SK-N-SH (cell line): ENCODE results near the gene SRR. TPM values are rescaled to one million over a fixed set of nuclear protein-coding genes. Genes with fewer than 3 reads are reported as not detected.
"Not testable (repeated sequence)": the region's sequence is repeated elsewhere in the genome, so short reads cannot be mapped to it uniquely, and the experiment has no call there.

ENCODE experiments used
- CTCF ChIA-PET: fragments of 300-600, 350-600 bp; formaldehyde crosslinking; extraction: SDS; loops from one replicate; lab custom pipeline; 2021; lab: Yijun Ruan, JAX
- POLR2A ChIA-PET: fragments of 350-600 bp; sonication (Branson Sonifier 250); formaldehyde crosslinking; extraction: SDS; loops from one replicate; lab custom pipeline; 2020; ENCODE audit warnings: antibody characterized with exemption, inconsistent platforms; lab: Yijun Ruan, JAX
- DNase-seq: peaks from one replicate; pipeline ENCODE4 v3.0.0; 2012
- H2AFZ ChIP-seq: fragments of 200-600 bp; sonication (generic); 2 replicates; pipeline ENCODE4 v1.8.1; 2016; ENCODE audit warnings: antibody characterized with exemption, mild to moderate bottlenecking, low read depth
- H3F3A ChIP-seq: fragments of 200-600 bp; sonication (generic); replicated peaks from 2 replicates; pipeline ENCODE3; 2016; ENCODE audit warnings: antibody characterized with exemption, mild to moderate bottlenecking; ENCODE audit not compliant: insufficient read depth
- H3K27ac ChIP-seq, 2 experiments: fragments of 200-500 bp in 1 of 2; fragments of 200-600 bp in 1 of 2; sonication (Bioruptor generic) in 1 of 2; sonication (generic), shearing (Covaris generic) in 1 of 2; 2 replicates each; pipeline versions ENCODE4 v1.5.1 to v1.6.1; 2014 to 2016; ENCODE audit warnings: low read depth in 2 of 2, inconsistent platforms in 1 of 2, low read length in 1 of 2, mild to moderate bottlenecking in 1 of 2, mixed read lengths in 1 of 2
- H3K27me3 ChIP-seq: fragments of 200-600 bp; sonication (generic), shearing (Covaris generic); 2 replicates; pipeline ENCODE4 v1.6.1; 2016; ENCODE audit warnings: mixed run types; ENCODE audit not compliant: insufficient read depth
- H3K36me3 ChIP-seq, 2 experiments: fragments of 200-500 bp in 1 of 2; fragments of 200-600 bp in 1 of 2; sonication (Bioruptor generic) in 1 of 2; sonication (generic) in 1 of 2; replicated peaks in 1 of 2; 2 replicates each; pipeline versions ENCODE3 to v1.5.1; 2014 to 2016; ENCODE audit warnings: low read length in 1 of 2, mild to moderate bottlenecking in 1 of 2; ENCODE audit not compliant: insufficient read depth in 2 of 2, control insufficient read depth in 1 of 2
- H3K4me1 ChIP-seq, 2 experiments: fragments of 200-500 bp in 1 of 2; fragments of 200-600 bp in 1 of 2; sonication (Bioruptor generic) in 1 of 2; sonication (generic), shearing (Covaris generic) in 1 of 2; 2 replicates each; pipeline versions ENCODE4 v1.5.1 to v1.6.1; 2014 to 2016; ENCODE audit warnings: low read depth in 1 of 2, low read length in 1 of 2, mixed run types in 1 of 2; ENCODE audit not compliant: insufficient read depth in 2 of 2, control insufficient read depth in 1 of 2
- H3K4me2 ChIP-seq: fragments of 200-600 bp; sonication (generic), shearing (Covaris generic); 2 replicates; pipeline ENCODE4 v1.6.1; 2017; ENCODE audit warnings: mixed run types
- H3K4me3 ChIP-seq, 2 experiments: fragments of 200-500 bp in 1 of 2; fragments of 200-600 bp in 1 of 2; sonication (Bioruptor generic) in 1 of 2; sonication (generic), shearing (Covaris generic) in 1 of 2; 2 replicates each; pipeline versions ENCODE4 v1.5.1 to v1.8.1; 2014 to 2016; ENCODE audit warnings: low read depth in 2 of 2, inconsistent platforms in 1 of 2, low read length in 1 of 2, mild to moderate bottlenecking in 1 of 2, mixed read lengths in 1 of 2, moderate library complexity in 1 of 2
- H3K79me2 ChIP-seq: fragments of 200-600 bp; sonication (generic); 2 replicates; pipeline ENCODE4 v1.8.1; 2017; ENCODE audit warnings: mild to moderate bottlenecking; ENCODE audit not compliant: insufficient read depth
- H3K9ac ChIP-seq: fragments of 200-600 bp; sonication (generic); 2 replicates; pipeline ENCODE4 v1.6.1; 2017; ENCODE audit warnings: mixed run types
- H3K9me2 ChIP-seq: fragments of 200-600 bp; sonication (generic); 2 replicates; pipeline ENCODE4 v1.6.1; 2017; ENCODE audit warnings: mixed run types
- H3K9me3 ChIP-seq: fragments of 200-600 bp; sonication (generic); 2 replicates; pipeline ENCODE4 v1.6.1; 2017; ENCODE audit warnings: mixed run types, mild to moderate bottlenecking, moderate library complexity
- H4K20me1 ChIP-seq: fragments of 200-600 bp; sonication (generic); 2 replicates; pipeline ENCODE4 v1.6.1; 2017; ENCODE audit warnings: mild to moderate bottlenecking, mixed run types; ENCODE audit not compliant: insufficient read depth
- CHD2 ChIP-seq: fragments of 150-350 bp; IDR thresholded peaks from 2 replicates; pipeline ENCODE4 v1.6.1; 2018; ENCODE audit warnings: low read length; ENCODE audit not compliant: partially characterized antibody
- MAX ChIP-seq: IDR thresholded peaks from 2 replicates; pipeline ENCODE4 v1.4.0; 2012; ENCODE audit warnings: low read depth
- MXI1 ChIP-seq: IDR thresholded peaks from 2 replicates; pipeline ENCODE4 v1.6.1; 2012; ENCODE audit warnings: mild to moderate bottlenecking, low read depth, low read length, improper control_type of control experiment
- NRF1 ChIP-seq: IDR thresholded peaks from 2 replicates; pipeline ENCODE4 v1.6.1; 2012; ENCODE audit warnings: low read depth, mild to moderate bottlenecking, low read length
- POLR2AphosphoS5 ChIP-seq: IDR thresholded peaks from 2 replicates; pipeline ENCODE4 v1.6.1; 2012; ENCODE audit warnings: low read depth, low read length
- REST ChIP-seq: IDR thresholded peaks from 2 replicates; pipeline ENCODE4 v1.6.1; 2012; ENCODE audit warnings: mild to moderate bottlenecking, low read depth, low read length, moderate library complexity
- RFX5 ChIP-seq: IDR thresholded peaks from 2 replicates; pipeline ENCODE4 v1.6.1; 2012; ENCODE audit warnings: mild to moderate bottlenecking, improper control_type of control experiment, low read length
- SIN3A ChIP-seq: IDR thresholded peaks from 2 replicates; pipeline ENCODE4 v1.6.1; 2012; ENCODE audit warnings: low read depth, mild to moderate bottlenecking, low read length, moderate library complexity, borderline replicate concordance
- SMC3 ChIP-seq: IDR thresholded peaks from 2 replicates; pipeline ENCODE4 v1.6.1; 2012; ENCODE audit warnings: low read depth, low read length, improper control_type of control experiment
- TAF1 ChIP-seq: IDR thresholded peaks from 2 replicates; pipeline ENCODE4 v1.6.1; 2012; ENCODE audit warnings: low read depth, mild to moderate bottlenecking, low read length, moderate library complexity, borderline replicate concordance
- USF2 ChIP-seq: fragments of 150-350 bp; IDR thresholded peaks from 2 replicates; pipeline ENCODE4 v1.6.1; 2017; ENCODE audit warnings: antibody characterized with exemption, low read length, low read depth, borderline replicate concordance
- YY1 ChIP-seq: IDR thresholded peaks from 2 replicates; pipeline ENCODE4 v1.4.0; 2012; ENCODE audit warnings: low read depth, mild to moderate bottlenecking
- WGBS: methylation state at CpG from one replicate; pipeline ENCODE4 v1.1.6; 2017; ENCODE audit warnings: low lambda C conversion rate; 5-methylcytosine and 5-hydroxymethylcytosine counted together
- polyA plus RNA-seq, 3 experiments: library from polyadenylated mRNA; depleted of rRNA; stranded (reverse); fragments of >200 nt; gene quantifications; 2 replicates each; pipeline ENCODE4 v1.2.3, GENCODE V29; 2012

SRR gene
- polyA plus RNA-seq (2012; rRNA removed), result 18.5 and 20.2 TPM in 2 replicates
- polyA plus RNA-seq (2012; cell fraction: cytosol; rRNA removed), result 20.2 and 21.7 TPM in 2 replicates
- 4.6 and 10.0 TPM in 2 replicates for polyA plus RNA-seq (2012; cell fraction: nucleus; rRNA removed)

- TF ChIP-seq POLR2AphosphoS5 (peak; percentile 79), USF2 (no peak), MXI1 (peak; percentile 33), YY1 (peak; percentile 47; the same call in 1 of the 2 replicates), SMC3 (no peak), MAX (peak; percentile 11; the same call in 1 of the 2 replicates), REST (peak; percentile 14; the same call in 1 of the 2 replicates), NRF1 (peak; percentile 81), SIN3A (peak; percentile 43; the same call in 1 of the 2 replicates), TAF1 (peak; percentile 24; the same call in 1 of the 2 replicates), CHD2 (peak; percentile 10), RFX5 (no peak)
- peaks cover 93% of the 10 kb centered on the region for H3K79me2 ChIP-seq
Observed at GRCh38 chr17:2303204-2304188, at the start of gene SRR, which contains the start of gene SMG6. TSS of gene SRR (plus strand) at chr17:2303950. CDS start at chr17:2315561, 11,611 bp downstream. TSS of gene SMG6 (minus strand) at chr17:2303785. CDS start at chr17:2303720, 65 bp downstream.

GRCh38 chr17:2258830-2259229 is 44.9 kb upstream of the SRR start:
- H3K9me2 ChIP-seq, H3K4me3 ChIP-seq, H3K27ac ChIP-seq, H3K9ac ChIP-seq, H3K36me3 ChIP-seq, H2AFZ ChIP-seq, H3K9me3 ChIP-seq, H3K4me2 ChIP-seq, DNase-seq, H4K20me1 ChIP-seq, POLR2A ChIA-PET, H3K27me3 ChIP-seq: not testable (repeated sequence)
- peaks cover 22% of the 10 kb centered on the region for H3F3A ChIP-seq
- CTCF ChIA-PET, result interaction anchor here (1.5 to 4.8 kb wide), 3 partner anchors 13 to 204 kb away, joined by 3 to 38 read pairs (median 4); partner anchors contain the start of gene HIC1
- peaks cover 2 to 15% of the 10 kb centered on the region in 2 experiments; a peak in 3 of 4 replicates for H3K4me1 ChIP-seq
- WGBS, result 94% methylated on average over 8 of the region's 8 CpGs
- peaks cover 49% of the 10 kb centered on the region for H3K79me2 ChIP-seq

More at GRCh38 chr17:2303204-2304188, at the start of gene SRR, which contains the start of gene SMG6:
- CTCF ChIA-PET, result interaction anchor here (0.9 to 2.9 kb wide), 5 partner anchors 20 to 59 kb away, joined by 3 to 10 read pairs (median 5); no protein-coding TSS in a partner anchor
- H3K36me3 ChIP-seq, result peaks cover 15 to 20% of the 10 kb centered on the region in 2 experiments
- H2AFZ ChIP-seq, result peak within 1 kb of the TSS; percentile 85
- H3K27ac ChIP-seq, result peak within 1 kb of the TSS; percentile 82 to 95
- POLR2A ChIA-PET, result interaction anchor here (1.5 to 2.6 kb wide), 2 partner anchors 17 to 33 kb away, joined by 3 to 16 read pairs; partner anchors contain the start of genes SGSM2 and TSR1
- peak within 1 kb of the TSS; percentile 92 for H3K9ac ChIP-seq
- peak; percentile 100 for DNase-seq
- H3K27me3 ChIP-seq, result no peaks in the 10 kb centered on the region
- H3F3A ChIP-seq, result peaks cover 7% of the 10 kb centered on the region
- peaks cover 30% of the 10 kb centered on the region for H4K20me1 ChIP-seq
- H3K9me3 ChIP-seq, result no peaks in the 10 kb centered on the region
- H3K4me3 ChIP-seq, result peak within 1 kb of the TSS; percentile 72 to 80
- WGBS, result 1% methylated on average over 34 of the region's 108 CpGs
- H3K4me1 ChIP-seq, result peaks cover 5 to 6% of the 10 kb centered on the region in 2 experiments; a peak in 2 of 4 replicates
- peak within 1 kb of the TSS; percentile 83 for H3K4me2 ChIP-seq
- H3K9me2 ChIP-seq, result no peaks in the 10 kb centered on the region
